CD8-positive, alpha-beta memory T cell (primary cell): ENCODE results near the gene SPATA6. TPM values are rescaled to one million over a fixed set of nuclear protein-coding genes. Genes with fewer than 3 reads are reported as not detected.
A peak's percentile ranks its signal among the peaks of the same experiment; 100 is the strongest.

Source experiments
- CTCF ChIA-PET: fragments of 350-600 bp; sonication (Branson Sonifier 250); formaldehyde crosslinking; loops from one replicate; lab custom pipeline; 2021; ENCODE audit warnings: antibody characterized with exemption; lab: Charles Lee
- POLR2A ChIA-PET: fragments of 350-600 bp; sonication (Branson Sonifier 250); formaldehyde crosslinking; loops from one replicate; lab custom pipeline; 2021; ENCODE audit warnings: antibody characterized with exemption; lab: Charles Lee
- DNase-seq, 5 donors: peaks; one replicate each; pipeline versions ENCODE4 v3.0.0 to v3.0.0-alpha.2; 2020 to 2022; ENCODE audit warnings: mixed read lengths in 1 of 5
- H3K27ac ChIP-seq: one replicate; pipeline ENCODE4 v1.7.0; 2013; ENCODE audit warnings: low read depth, mild to moderate bottlenecking, low read length, moderate library complexity
- H3K27me3 ChIP-seq: 2 replicates; pipeline ENCODE4 v1.7.0; 2013; ENCODE audit warnings: low read length, mild to moderate bottlenecking; ENCODE audit not compliant: insufficient read depth, poor library complexity, severe bottlenecking
- H3K36me3 ChIP-seq: 2 replicates; pipeline ENCODE4 v1.7.0; 2013; ENCODE audit warnings: mild to moderate bottlenecking, low read length, moderate library complexity; ENCODE audit not compliant: insufficient read depth
- H3K4me1 ChIP-seq: 2 replicates; pipeline ENCODE4 v1.7.0; 2013; ENCODE audit warnings: mild to moderate bottlenecking, low read length, moderate library complexity; ENCODE audit not compliant: insufficient read depth
- H3K4me3 ChIP-seq: 2 replicates; pipeline ENCODE4 v1.7.0; 2013; ENCODE audit warnings: mild to moderate bottlenecking, low read length
- H3K9me3 ChIP-seq: 2 replicates; pipeline ENCODE4 v1.7.0; 2013; ENCODE audit warnings: mild to moderate bottlenecking, low read length
- H3K27ac Mint-ChIP-seq, 8 donors: one replicate each; pipeline ENCODE4 v1.8.0; 2020 to 2021; ENCODE audit warnings: mixed read lengths in 8 of 8, mild to moderate bottlenecking in 6 of 8, inconsistent platforms in 3 of 8, moderate library complexity in 3 of 8
- H3K27me3 Mint-ChIP-seq, 2 donors: one replicate each; pipeline ENCODE4 v1.8.0; 2020 to 2021; ENCODE audit warnings: mixed read lengths in 2 of 2, mild to moderate bottlenecking in 1 of 2, moderate library complexity in 1 of 2
- H3K36me3 Mint-ChIP-seq, 3 donors: one replicate each; pipeline ENCODE4 v1.8.0; 2020 to 2021; ENCODE audit warnings: mixed read lengths in 3 of 3, inconsistent platforms in 1 of 3, mild to moderate bottlenecking in 1 of 3
- H3K4me1 Mint-ChIP-seq, 3 donors: one replicate each; pipeline ENCODE4 v1.8.0; 2020 to 2021; ENCODE audit warnings: mixed read lengths in 3 of 3, inconsistent platforms in 1 of 3, mild to moderate bottlenecking in 1 of 3
- H3K4me3 Mint-ChIP-seq, 7 donors: one replicate each; pipeline ENCODE4 v1.8.0; 2020 to 2021; ENCODE audit warnings: mixed read lengths in 7 of 7, mild to moderate bottlenecking in 6 of 7, moderate library complexity in 4 of 7, inconsistent platforms in 2 of 7
- H3K9me3 Mint-ChIP-seq, 5 donors: one replicate each; pipeline ENCODE4 v1.8.0; 2020 to 2022; ENCODE audit warnings: mixed read lengths in 5 of 5, mild to moderate bottlenecking in 3 of 5, moderate library complexity in 2 of 5, inconsistent platforms in 1 of 5
- polyA plus RNA-seq: library from polyadenylated mRNA; unstranded; fragments of 300-500 nt; fragmentation: Illumina TruSeq; gene quantifications from one replicate; pipeline ENCODE4 v1.2.3, GENCODE V29; 2021
- total RNA-seq, 2 experiments: library from RNA; stranded (reverse); gene quantifications; one replicate each; pipeline ENCODE4 v1.2.3, GENCODE V29; 2021

Gene SPATA6
- total and polyA plus RNA-seq, 3 experiments from 2014 or later: 0.35 to 1.6 (median 0.72) TPM

- peaks cover 42 to 54% of the 10 kb centered on the region in 2 donors for H3K27me3 Mint-ChIP-seq
- H3K9me3 Mint-ChIP-seq: peaks cover 0 to 18% (median 10%) of the 10 kb centered on the region in 5 donors
- H3K27ac Mint-ChIP-seq: peak overlapping the region; percentile 9 to 93 (median 65)
- peaks cover 0 to under 1% (median 0%) of the 10 kb centered on the region in 3 donors for H3K36me3 Mint-ChIP-seq
- Histone ChIP-seq H3K27ac (peak overlapping the region; percentile 6), H3K36me3 (no peaks in the 10 kb centered on the region), H3K4me1 (peaks cover 14% of the 10 kb centered on the region), H3K4me3 (peak overlapping the region; percentile 67), H3K27me3 (no peaks in the 10 kb centered on the region), H3K9me3 (no peaks in the 10 kb centered on the region)
- H3K4me3 Mint-ChIP-seq: peak overlapping the region; percentile 67 to 86 (median 83)
- peaks cover 26 to 31% (median 30%) of the 10 kb centered on the region in 3 donors for H3K4me1 Mint-ChIP-seq
- no peak for DNase-seq
- ChIA-PET POLR2A (no interaction called here), CTCF (no interaction called here)
Observed at GRCh38 chr1:48470950-48471690, 884 bp downstream of the SPATA6 start.

- H3K9me3 Mint-ChIP-seq: peaks cover 0 to 18% (median 10%) of the 10 kb centered on the region in 5 donors
- peaks cover 14% of the 10 kb centered on the region for H3K4me1 ChIP-seq
- peak overlapping the region in 6 of 8 donors; percentile 5 to 74 (median 30) for H3K27ac Mint-ChIP-seq
- ChIA-PET CTCF (no interaction called here), POLR2A (no interaction called here)
- H3K36me3 Mint-ChIP-seq: no peaks in the 10 kb centered on the region
- H3K9me3 ChIP-seq: no peaks in the 10 kb centered on the region
- H3K27ac ChIP-seq: no peak overlapping the region
- H3K4me3 ChIP-seq: no peak overlapping the region
- peaks cover 42 to 54% of the 10 kb centered on the region in 2 donors for H3K27me3 Mint-ChIP-seq
- no peaks in the 10 kb centered on the region for H3K27me3 ChIP-seq
- no peaks in the 10 kb centered on the region for H3K36me3 ChIP-seq
- no peak for DNase-seq
- peaks cover 26 to 31% (median 30%) of the 10 kb centered on the region in 3 donors for H3K4me1 Mint-ChIP-seq
- peak overlapping the region; percentile 67 to 86 (median 83) for H3K4me3 Mint-ChIP-seq
Observed at GRCh38 chr1:48470481-48470855, 1.5 kb downstream of the SPATA6 start.

- Mint-ChIP-seq H3K36me3 (no peaks in the 10 kb centered on the region), H3K27ac (peak overlapping the region in 2 of 8 donors; percentile 5 to 43), H3K4me3 (peak overlapping the region in 3 of 7 donors; percentile 11 to 86 (median 67)), H3K9me3 (peaks cover 0 to 16% (median 9%) of the 10 kb centered on the region in 5 donors), H3K27me3 (peaks cover 41 to 54% of the 10 kb centered on the region in 2 donors), H3K4me1 (peaks cover 26 to 31% (median 30%) of the 10 kb centered on the region in 3 donors)
- Histone ChIP-seq H3K9me3 (no peaks in the 10 kb centered on the region), H3K4me1 (peaks cover 14% of the 10 kb centered on the region), H3K36me3 (no peaks in the 10 kb centered on the region), H3K27me3 (no peaks in the 10 kb centered on the region), H3K4me3 (no peak overlapping the region), H3K27ac (no peak overlapping the region)
- ChIA-PET CTCF (no interaction called here), POLR2A (no interaction called here)
- no peak for DNase-seq
Observed at GRCh38 chr1:48469616-48470480, 2.2 kb downstream of the SPATA6 start.

GRCh38 chr1:48466594-48466993, 5.4 kb downstream of the SPATA6 start:
- H3K27ac ChIP-seq: no peak overlapping the region
- H3K27me3 ChIP-seq: no peaks in the 10 kb centered on the region
- ChIA-PET POLR2A (no interaction called here), CTCF (no interaction called here)
- peaks cover 8% of the 10 kb centered on the region for H3K4me1 ChIP-seq
- peaks cover 22 to 34% of the 10 kb centered on the region in 2 donors for H3K27me3 Mint-ChIP-seq
- H3K4me3 Mint-ChIP-seq: no peak overlapping the region
- H3K27ac Mint-ChIP-seq: no peak overlapping the region
- DNase-seq: no peak
- H3K9me3 Mint-ChIP-seq: peaks cover 0 to 8% (median 3%) of the 10 kb centered on the region in 5 donors
- H3K4me3 ChIP-seq: no peak overlapping the region
- H3K36me3 ChIP-seq: no peaks in the 10 kb centered on the region
- H3K36me3 Mint-ChIP-seq: no peaks in the 10 kb centered on the region
- H3K4me1 Mint-ChIP-seq: peaks cover 16 to 20% (median 17%) of the 10 kb centered on the region in 3 donors
- no peaks in the 10 kb centered on the region for H3K9me3 ChIP-seq

DNA sequence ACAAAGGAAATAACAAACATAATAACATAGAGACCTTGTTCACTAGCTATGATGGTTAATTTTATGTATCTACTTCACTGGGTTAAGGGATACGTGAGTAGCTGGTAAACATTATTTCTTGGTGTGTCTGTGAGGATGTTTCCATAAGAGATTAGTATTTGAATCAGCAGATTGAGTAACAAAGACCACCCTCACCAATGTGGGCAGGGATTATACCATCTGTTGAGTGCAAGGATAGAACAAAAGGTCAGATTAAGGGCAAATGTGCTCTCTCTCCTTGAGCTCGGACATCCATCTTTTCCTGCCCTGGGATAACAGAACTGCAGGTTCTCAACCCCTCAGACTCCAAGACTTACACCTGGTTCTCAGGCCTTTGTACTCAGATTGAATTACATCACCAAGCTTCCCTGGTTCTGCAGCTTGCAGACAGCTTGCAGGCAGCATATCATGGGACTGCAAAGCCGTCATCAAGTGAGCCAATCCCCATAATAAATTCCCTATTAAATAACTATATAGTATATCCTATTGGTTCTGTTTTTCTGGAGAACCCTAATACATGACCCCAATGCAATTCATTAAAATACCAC, 9.2 kb downstream of the SPATA6 start:
- DNase-seq: no peak
- Histone ChIP-seq H3K4me1 (no peaks in the 10 kb centered on the region), H3K27ac (no peak overlapping the region), H3K9me3 (no peaks in the 10 kb centered on the region), H3K27me3 (no peaks in the 10 kb centered on the region), H3K36me3 (no peaks in the 10 kb centered on the region), H3K4me3 (no peak overlapping the region)
- CTCF ChIA-PET: no interaction called here
- Mint-ChIP-seq H3K4me1 (no peaks in the 10 kb centered on the region), H3K9me3 (peaks cover 0 to 2% (median 0%) of the 10 kb centered on the region in 5 donors), H3K36me3 (no peaks in the 10 kb centered on the region), H3K4me3 (no peak overlapping the region), H3K27ac (no peak overlapping the region), H3K27me3 (peaks cover 5 to 17% of the 10 kb centered on the region in 2 donors)
- POLR2A ChIA-PET: no interaction called here

DNA sequence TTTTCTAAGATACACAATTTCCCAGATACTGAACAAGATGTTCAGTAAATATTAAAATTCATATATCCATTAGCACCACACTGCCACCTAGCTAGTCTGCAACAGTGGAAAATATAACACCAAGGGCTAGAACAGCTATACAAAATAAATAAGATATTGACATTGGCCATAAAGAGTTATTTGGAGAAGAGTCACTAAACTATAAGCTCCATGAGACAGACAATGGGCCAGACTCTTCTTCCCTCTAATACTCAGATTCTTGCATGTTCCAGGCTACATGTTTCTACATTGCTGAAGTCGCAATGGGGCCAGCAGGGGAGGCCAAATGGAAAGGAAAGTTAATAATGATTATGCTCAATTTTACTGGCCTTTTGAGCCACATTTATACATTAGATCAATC, 21.5 kb downstream of the SPATA6 start:
- Mint-ChIP-seq H3K27me3 (peaks cover 0 to 1% of the 10 kb centered on the region in 2 donors), H3K4me1 (no peaks in the 10 kb centered on the region), H3K36me3 (no peaks in the 10 kb centered on the region), H3K9me3 (peaks cover 0 to 4% (median 0%) of the 10 kb centered on the region in 5 donors), H3K27ac (no peak overlapping the region), H3K4me3 (no peak overlapping the region)
- Histone ChIP-seq H3K9me3 (no peaks in the 10 kb centered on the region), H3K4me1 (no peaks in the 10 kb centered on the region), H3K27me3 (no peaks in the 10 kb centered on the region), H3K4me3 (no peak overlapping the region), H3K27ac (no peak overlapping the region), H3K36me3 (no peaks in the 10 kb centered on the region)
- POLR2A ChIA-PET: no interaction called here
- DNase-seq: no peak
- CTCF ChIA-PET: no interaction called here

DNA sequence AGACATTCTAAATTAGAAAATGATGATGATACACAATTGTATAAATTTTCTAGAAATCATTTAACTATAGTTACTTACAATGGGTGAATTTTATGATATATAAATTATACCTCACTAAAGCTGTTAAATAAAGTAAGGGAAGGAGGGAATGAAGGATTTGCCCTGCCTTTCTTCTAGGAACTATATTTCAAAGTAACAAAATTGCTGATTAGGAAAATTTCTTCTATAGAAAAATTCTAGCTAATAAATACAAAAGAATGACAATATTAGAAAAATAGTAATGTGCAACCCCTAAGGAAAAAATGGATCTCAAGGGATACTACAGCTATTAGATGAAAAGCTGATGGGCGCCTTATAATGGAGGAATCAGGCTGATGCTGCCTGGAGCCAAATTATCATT, 23.1 kb downstream of the SPATA6 start:
- Histone ChIP-seq H3K9me3 (no peaks in the 10 kb centered on the region), H3K36me3 (no peaks in the 10 kb centered on the region), H3K4me3 (no peak overlapping the region), H3K27ac (no peak overlapping the region), H3K27me3 (no peaks in the 10 kb centered on the region), H3K4me1 (no peaks in the 10 kb centered on the region)
- H3K27me3 Mint-ChIP-seq: no peaks in the 10 kb centered on the region
- ChIA-PET CTCF (no interaction called here), POLR2A (no interaction called here)
- H3K27ac Mint-ChIP-seq: no peak overlapping the region
- H3K36me3 Mint-ChIP-seq: no peaks in the 10 kb centered on the region
- no peaks in the 10 kb centered on the region for H3K4me1 Mint-ChIP-seq
- H3K9me3 Mint-ChIP-seq: peaks cover 2 to 7% (median 3%) of the 10 kb centered on the region in 5 donors
- DNase-seq: no peak
- H3K4me3 Mint-ChIP-seq: no peak overlapping the region
